ENCODE data around the gene THTPA. TPM values are rescaled to one million over a fixed set of nuclear protein-coding genes. Genes with fewer than 3 reads are reported as not detected.

The THTPA gene
- total RNA-seq, 1 donor from 2014 or later: 6.9 TPM

- Mint-ChIP-seq H3K9me3 (ENCODE audit: unreplicated experiment) (no peaks in the 10 kb centered on the region), H3K4me3 (ENCODE audit: unreplicated experiment) (no peak overlapping the region), H3K36me3 (ENCODE audit: low read depth, unreplicated experiment) (no peaks in the 10 kb centered on the region), H3K27ac (ENCODE audit: unreplicated experiment) (no peak overlapping the region), H3K4me1 (ENCODE audit: unreplicated experiment) (no peaks in the 10 kb centered on the region), H3K27me3 (ENCODE audit: unreplicated experiment) (peaks cover 1% of the 10 kb centered on the region)
- no peak for DNase-seq (ENCODE audit: low spot score)
- TF ChIP-seq CTCF (IDR thresholded peaks at IDR 0.05; ENCODE audit: unreplicated experiment): no peak
These were observed 44.7 kb downstream of the THTPA start for GRCh38 chr14:23600806-23601205.

GRCh38 chr14:23601424-23601823 lies 45.4 kb downstream of the THTPA start:
- peaks cover 1% of the 10 kb centered on the region for H3K27me3 Mint-ChIP-seq (ENCODE audit: unreplicated experiment)
- TF ChIP-seq CTCF (IDR thresholded peaks at IDR 0.05; ENCODE audit: unreplicated experiment): no peak
- H3K4me1 Mint-ChIP-seq (ENCODE audit: unreplicated experiment): no peaks in the 10 kb centered on the region
- no peak overlapping the region for H3K27ac Mint-ChIP-seq (ENCODE audit: unreplicated experiment)
- no peaks in the 10 kb centered on the region for H3K9me3 Mint-ChIP-seq (ENCODE audit: unreplicated experiment)
- no peak overlapping the region for H3K4me3 Mint-ChIP-seq (ENCODE audit: unreplicated experiment)
- no peaks in the 10 kb centered on the region for H3K36me3 Mint-ChIP-seq (ENCODE audit: low read depth, unreplicated experiment)
- no peak for DNase-seq (ENCODE audit: low spot score)

- Mint-ChIP-seq H3K4me3 (ENCODE audit: unreplicated experiment) (no peak overlapping the region), H3K27ac (ENCODE audit: unreplicated experiment) (no peak overlapping the region), H3K27me3 (ENCODE audit: unreplicated experiment) (peaks cover 1% of the 10 kb centered on the region), H3K36me3 (ENCODE audit: low read depth, unreplicated experiment) (no peaks in the 10 kb centered on the region), H3K9me3 (ENCODE audit: unreplicated experiment) (no peaks in the 10 kb centered on the region), H3K4me1 (ENCODE audit: unreplicated experiment) (no peaks in the 10 kb centered on the region)
- DNase-seq (ENCODE audit: low spot score): no peak
- TF ChIP-seq CTCF (IDR thresholded peaks at IDR 0.05; ENCODE audit: unreplicated experiment): no peak
These were observed 45.7 kb downstream of the THTPA start for GRCh38 chr14:23601845-23602180.

GRCh38 chr14:23602181-23603095 lies 46.4 kb downstream of the THTPA start:
- no peak for DNase-seq (ENCODE audit: low spot score)
- peaks cover 1% of the 10 kb centered on the region for H3K27me3 Mint-ChIP-seq (ENCODE audit: unreplicated experiment)
- H3K4me3 Mint-ChIP-seq (ENCODE audit: unreplicated experiment): no peak overlapping the region

More at GRCh38 chr14:23602181-23603095, 46.4 kb downstream of the THTPA start:
- no peak for TF ChIP-seq CTCF (IDR thresholded peaks at IDR 0.05; ENCODE audit: unreplicated experiment)
- H3K9me3 Mint-ChIP-seq (ENCODE audit: unreplicated experiment): no peaks in the 10 kb centered on the region
- H3K36me3 Mint-ChIP-seq (ENCODE audit: low read depth, unreplicated experiment): no peaks in the 10 kb centered on the region
- no peaks in the 10 kb centered on the region for H3K4me1 Mint-ChIP-seq (ENCODE audit: unreplicated experiment)
- no peak overlapping the region for H3K27ac Mint-ChIP-seq (ENCODE audit: unreplicated experiment)
